HFF-Myc (cell line): ENCODE measurements around the gene SNAP47.

Source experiments
- DNase-seq: peaks from one replicate; pipeline ENCODE4 v3.0.0-alpha.2; 2011; ENCODE audit warnings: low read depth; ENCODE audit errors: extremely low read depth
- H3K4me3 ChIP-seq: replicated peaks from 2 replicates; pipeline ENCODE4 v1.5.1; 2011; ENCODE audit warnings: low read depth, mild to moderate bottlenecking, control low read depth, low read length
- TF ChIP-seq, protein P1 (sequence below): IDR thresholded peaks from 2 replicates; pipeline ENCODE4 v1.5.1; 2012; ENCODE audit warnings: mild to moderate bottlenecking, low read depth, low read length, control low read depth; ENCODE audit errors: missing control alignments

Gene SNAP47

GRCh38 chr1:227736814-227737432 lies 1.7 kb downstream of the SNAP47 start:
- TF ChIP-seq, protein P1, sequence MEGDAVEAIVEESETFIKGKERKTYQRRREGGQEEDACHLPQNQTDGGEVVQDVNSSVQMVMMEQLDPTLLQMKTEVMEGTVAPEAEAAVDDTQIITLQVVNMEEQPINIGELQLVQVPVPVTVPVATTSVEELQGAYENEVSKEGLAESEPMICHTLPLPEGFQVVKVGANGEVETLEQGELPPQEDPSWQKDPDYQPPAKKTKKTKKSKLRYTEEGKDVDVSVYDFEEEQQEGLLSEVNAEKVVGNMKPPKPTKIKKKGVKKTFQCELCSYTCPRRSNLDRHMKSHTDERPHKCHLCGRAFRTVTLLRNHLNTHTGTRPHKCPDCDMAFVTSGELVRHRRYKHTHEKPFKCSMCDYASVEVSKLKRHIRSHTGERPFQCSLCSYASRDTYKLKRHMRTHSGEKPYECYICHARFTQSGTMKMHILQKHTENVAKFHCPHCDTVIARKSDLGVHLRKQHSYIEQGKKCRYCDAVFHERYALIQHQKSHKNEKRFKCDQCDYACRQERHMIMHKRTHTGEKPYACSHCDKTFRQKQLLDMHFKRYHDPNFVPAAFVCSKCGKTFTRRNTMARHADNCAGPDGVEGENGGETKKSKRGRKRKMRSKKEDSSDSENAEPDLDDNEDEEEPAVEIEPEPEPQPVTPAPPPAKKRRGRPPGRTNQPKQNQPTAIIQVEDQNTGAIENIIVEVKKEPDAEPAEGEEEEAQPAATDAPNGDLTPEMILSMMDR = no peak
- H3K4me3 ChIP-seq = no peak overlapping the region
- no peak for DNase-seq

GRCh38 chr1:227738820-227739219 lies 3.6 kb downstream of the SNAP47 start:
- TF ChIP-seq, protein P1 = no peak
- no peak for DNase-seq
- no peak overlapping the region for H3K4me3 ChIP-seq

DNA sequence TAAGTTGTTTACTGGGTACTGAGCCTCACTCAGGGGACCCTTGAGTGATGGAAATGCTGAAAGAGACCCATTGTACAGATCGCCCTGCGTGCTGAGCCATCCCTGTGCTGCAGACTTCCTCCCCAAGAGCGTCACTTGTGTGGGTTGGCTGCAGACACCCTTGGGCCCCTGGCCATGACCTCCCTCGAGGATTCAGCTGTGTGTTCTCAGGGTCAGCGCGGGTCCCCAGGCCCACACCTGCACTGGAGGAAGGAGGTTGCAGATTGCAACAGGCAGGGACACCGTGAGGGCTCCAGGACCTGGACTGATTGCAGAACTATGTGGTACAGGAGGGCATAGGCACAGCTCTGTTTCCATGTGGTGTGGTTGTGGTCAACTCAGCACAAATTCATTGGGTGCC lies 4.4 kb downstream of the SNAP47 start:
- TF ChIP-seq, protein P1 = no peak
- no peak for DNase-seq
- H3K4me3 ChIP-seq = no peak overlapping the region

- TF ChIP-seq, protein P1 = no peak
- H3K4me3 ChIP-seq = no peak overlapping the region
- DNase-seq = no peak
Observed at GRCh38 chr1:227740401-227740960, 5.2 kb downstream of the SNAP47 start.

DNA sequence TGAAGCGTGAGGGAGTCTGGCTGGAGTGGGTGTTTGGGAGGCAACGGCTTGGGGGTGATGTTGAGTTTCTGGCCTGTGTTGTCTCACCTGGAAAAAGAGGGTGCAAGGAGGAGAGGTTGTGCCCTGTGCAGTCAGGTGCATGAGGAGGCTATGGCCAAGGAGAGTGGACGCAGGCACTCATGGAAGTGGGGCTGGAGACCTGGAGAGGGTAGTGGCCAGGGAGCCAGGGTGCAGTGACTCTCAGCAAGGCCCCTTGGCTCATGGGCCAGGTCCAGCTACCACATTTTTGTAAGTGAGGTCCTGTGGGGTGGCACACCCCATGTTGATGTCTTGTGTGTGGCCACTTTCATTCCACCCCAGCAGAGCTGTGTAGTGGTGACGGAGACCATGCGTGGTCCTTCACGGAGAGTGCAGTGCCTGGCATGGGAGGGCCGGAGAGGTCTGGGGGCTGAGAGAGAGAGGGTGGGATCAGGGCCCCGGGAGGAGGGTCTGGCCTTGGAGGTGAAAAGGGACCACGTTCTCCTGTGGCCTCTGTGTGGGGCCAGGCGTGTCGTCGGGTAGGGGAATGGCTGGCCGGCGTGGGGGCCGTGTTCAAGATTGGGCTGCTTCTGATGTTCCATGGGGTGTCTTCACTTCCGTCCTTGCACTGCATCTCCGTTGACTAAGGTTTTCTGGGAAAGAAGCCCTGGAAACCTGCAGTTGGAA lies 6.1 kb downstream of the SNAP47 start:
- H3K4me3 ChIP-seq = no peak overlapping the region
- DNase-seq = no peak
- TF ChIP-seq, protein P1 = no peak

- no peak for DNase-seq
- TF ChIP-seq, protein P1 = no peak
Observed at GRCh38 chr1:227742738-227743715, 7.8 kb downstream of the SNAP47 start.

More at GRCh38 chr1:227742738-227743715, 7.8 kb downstream of the SNAP47 start:
- no peak overlapping the region for H3K4me3 ChIP-seq
